Endothelial cell of umbilical vein (primary cell): ENCODE data around the gene DOCK6. TPM values are rescaled to one million over a fixed set of nuclear protein-coding genes. Genes with fewer than 3 reads are reported as not detected.

Experiments
- BruUV-seq: library from RNA; stranded (reverse); fragments of 400-500 nt; replicated peaks from 2 replicates; lab custom pipeline; 2021; lab: Mats Ljungman, UMichigan
- CTCF ChIA-PET: fragments of 300-600, 350-600 bp; sonication (Branson Sonifier 250); formaldehyde crosslinking; loops from one replicate; lab custom pipeline; 2021; ENCODE audit warnings: antibody characterized with exemption, inconsistent platforms; lab: Charles Lee
- POLR2A ChIA-PET: fragments of 300-600, 350-600 bp; sonication (Branson Sonifier 250); formaldehyde crosslinking; loops from one replicate; lab custom pipeline; 2021; ENCODE audit warnings: antibody characterized with exemption, inconsistent platforms; lab: Charles Lee
- DNase-seq: peaks from one replicate; pipeline ENCODE4 v3.0.0-alpha.2; 2011; ENCODE audit warnings: low read depth, low spot score
- FAIRE-seq: peaks from 2 replicates; lab custom pipeline; 2011; peaks lifted over from hg19 to GRCh38; lab: Jason Lieb, UNC
- H2AFZ ChIP-seq: 2 replicates; pipeline ENCODE4 v1.6.0; 2012; ENCODE audit warnings: low read depth, low read length, control low read depth, inconsistent platforms
- H3K27ac ChIP-seq: 2 replicates; pipeline ENCODE4 v1.5.1; 2011; ENCODE audit warnings: low read depth, mild to moderate bottlenecking, control low read depth, low read length, moderate library complexity; ENCODE audit not compliant: insufficient read depth
- H3K27me3 ChIP-seq, 2 experiments: 2 replicates each; pipeline versions ENCODE4 v1.6.0 to v1.6.1; 2011; ENCODE audit warnings: low read length in 2 of 2, mixed read lengths in 1 of 2; ENCODE audit not compliant: control insufficient read depth in 2 of 2, insufficient read depth in 2 of 2
- H3K36me3 ChIP-seq, 2 experiments: 2 replicates in 1 of 2; 3 replicates in 1 of 2; pipeline ENCODE4 v1.5.1; 2011; ENCODE audit warnings: low read length in 2 of 2, mild to moderate bottlenecking in 1 of 2, moderate library complexity in 1 of 2; ENCODE audit not compliant: control insufficient read depth in 2 of 2, insufficient read depth in 2 of 2; ENCODE audit errors: extremely low read depth in 1 of 2
- H3K4me1 ChIP-seq: 3 replicates; pipeline ENCODE4 v1.5.1; 2011; ENCODE audit warnings: mild to moderate bottlenecking, low read length; ENCODE audit not compliant: control insufficient read depth, insufficient read depth; ENCODE audit errors: extremely low read depth
- H3K4me2 ChIP-seq: 2 replicates; pipeline ENCODE4 v1.6.1; 2011; ENCODE audit warnings: low read length, control low read depth, mixed read lengths; ENCODE audit not compliant: insufficient read depth
- H3K4me3 ChIP-seq, 3 experiments: fragments of 200-600 bp in 1 of 3; sonication (generic), shearing (Covaris generic) in 1 of 3; replicated peaks in 1 of 3; 2 replicates each; pipeline ENCODE4 v1.5.1; 2011 to 2016; ENCODE audit warnings: control low read depth in 3 of 3, low read length in 3 of 3, mild to moderate bottlenecking in 2 of 3, inconsistent platforms in 1 of 3, low read depth in 1 of 3, moderate library complexity in 1 of 3; ENCODE audit not compliant: insufficient read depth in 1 of 3
- H3K79me2 ChIP-seq: 2 replicates; pipeline ENCODE4 v1.6.0; 2012; ENCODE audit warnings: low read length, inconsistent platforms; ENCODE audit not compliant: control insufficient read depth, insufficient read depth
- H3K9ac ChIP-seq: replicated peaks from 2 replicates; pipeline ENCODE3; 2011; ENCODE audit warnings: low read length, control low read depth; ENCODE audit not compliant: insufficient read depth; ENCODE audit errors: extremely low read depth
- H3K9me1 ChIP-seq: replicated peaks from 3 replicates; pipeline ENCODE4 v1.6.0; 2011; ENCODE audit warnings: mild to moderate bottlenecking, low read length; ENCODE audit not compliant: control insufficient read depth, insufficient read depth; ENCODE audit errors: extremely low read depth
- H3K9me3 ChIP-seq: replicated peaks from 2 replicates; pipeline ENCODE4 v1.5.1; 2012; ENCODE audit warnings: low read length, inconsistent platforms; ENCODE audit not compliant: control insufficient read depth, insufficient read depth
- H4K20me1 ChIP-seq: replicated peaks from 2 replicates; pipeline ENCODE3; 2011; ENCODE audit warnings: mild to moderate bottlenecking, low read length; ENCODE audit not compliant: control insufficient read depth, insufficient read depth; ENCODE audit errors: extremely low read depth
- EZH2 ChIP-seq: IDR thresholded peaks from 2 replicates; pipeline ENCODE4 v1.6.1; 2012; ENCODE audit warnings: borderline replicate concordance, low read depth, mild to moderate bottlenecking, moderate library complexity, low read length, inconsistent platforms; ENCODE audit not compliant: severe bottlenecking
- FOS ChIP-seq: IDR thresholded peaks from 2 replicates; pipeline ENCODE4 v1.6.1; 2011; ENCODE audit warnings: mild to moderate bottlenecking, low read length, moderate library complexity, borderline replicate concordance; ENCODE audit not compliant: insufficient read depth
- GATA2 ChIP-seq: IDR thresholded peaks from 2 replicates; pipeline ENCODE4 v1.7.0; 2011; ENCODE audit warnings: low read depth, mild to moderate bottlenecking, moderate library complexity, mixed read lengths, low read length; ENCODE audit not compliant: insufficient read length, insufficient read depth
- JUN ChIP-seq: IDR thresholded peaks from 2 replicates; pipeline ENCODE4 v1.6.1; 2011; ENCODE audit warnings: borderline replicate concordance, low read depth; ENCODE audit not compliant: insufficient read length, insufficient read depth
- MYC ChIP-seq: IDR thresholded peaks from one replicate; pipeline ENCODE4 v1.6.1; 2011; ENCODE audit warnings: mild to moderate bottlenecking, low read depth, low read length
- POLR2A ChIP-seq: IDR thresholded peaks from 2 replicates; pipeline ENCODE4 v1.6.1; 2012; ENCODE audit warnings: low read depth, mild to moderate bottlenecking, control low read depth, low read length
- POLR2AphosphoS5 ChIP-seq: IDR thresholded peaks from 2 replicates; pipeline ENCODE4 v1.6.1; 2012; ENCODE audit warnings: low read depth, mild to moderate bottlenecking, control low read depth, low read length, moderate library complexity; ENCODE audit not compliant: insufficient read depth
- dilution Hi-C: fragments of 300-500 bp; cut with MboI; formaldehyde crosslinking; loops from one replicate; pipeline ENCODE4 v1.15.0; 2019; ENCODE audit warnings: low sequenced_read_pairs; ENCODE audit not compliant: extremely low pct_ligation_motif_present
- intact Hi-C: fragments of 100-400 bp; cut with micrococcal nuclease; formaldehyde crosslinking; loops from one replicate; pipeline ENCODE4 v1.10.0; 2022
- polyA plus RNA-seq, 4 experiments: library from polyadenylated mRNA; depleted of rRNA in 3 of 4; stranded (reverse) in 3 of 4; unstranded in 1 of 4; fragments of >200 nt; gene quantifications; 2 replicates each; pipeline versions ENCODE4 v1.2.1 to v1.2.3, GENCODE V29; 2011 to 2012; ENCODE audit warnings: missing spikeins in 1 of 4
- total RNA-seq: library from RNA; stranded (reverse); gene quantifications from 2 replicates; pipeline ENCODE4 v1.2.3, GENCODE V29; 2021
- TF ChIP-seq, protein P1 (sequence below), 2 donors: IDR thresholded peaks; 1 replicate in 1 of 2; 2 replicates in 1 of 2; pipeline ENCODE4 v1.5.1; 2011; ENCODE audit warnings: low read length in 2 of 2, mild to moderate bottlenecking in 2 of 2, moderate library complexity in 2 of 2, control low read depth in 1 of 2, inconsistent platforms in 1 of 2, low read depth in 1 of 2; ENCODE audit not compliant: insufficient read depth in 1 of 2; ENCODE audit errors: extremely low read depth in 1 of 2
- TF ChIP-seq, protein P2 (sequence below): IDR thresholded peaks from 2 replicates; pipeline ENCODE4 v1.6.1; 2011; ENCODE audit not compliant: insufficient read depth, insufficient read length

The DOCK6 gene
- total and polyA plus RNA-seq, 2 donors (not counting 3 experiments of a cell fraction or from before 2014, with no cell fraction given): 126 to 334 TPM

DNA sequence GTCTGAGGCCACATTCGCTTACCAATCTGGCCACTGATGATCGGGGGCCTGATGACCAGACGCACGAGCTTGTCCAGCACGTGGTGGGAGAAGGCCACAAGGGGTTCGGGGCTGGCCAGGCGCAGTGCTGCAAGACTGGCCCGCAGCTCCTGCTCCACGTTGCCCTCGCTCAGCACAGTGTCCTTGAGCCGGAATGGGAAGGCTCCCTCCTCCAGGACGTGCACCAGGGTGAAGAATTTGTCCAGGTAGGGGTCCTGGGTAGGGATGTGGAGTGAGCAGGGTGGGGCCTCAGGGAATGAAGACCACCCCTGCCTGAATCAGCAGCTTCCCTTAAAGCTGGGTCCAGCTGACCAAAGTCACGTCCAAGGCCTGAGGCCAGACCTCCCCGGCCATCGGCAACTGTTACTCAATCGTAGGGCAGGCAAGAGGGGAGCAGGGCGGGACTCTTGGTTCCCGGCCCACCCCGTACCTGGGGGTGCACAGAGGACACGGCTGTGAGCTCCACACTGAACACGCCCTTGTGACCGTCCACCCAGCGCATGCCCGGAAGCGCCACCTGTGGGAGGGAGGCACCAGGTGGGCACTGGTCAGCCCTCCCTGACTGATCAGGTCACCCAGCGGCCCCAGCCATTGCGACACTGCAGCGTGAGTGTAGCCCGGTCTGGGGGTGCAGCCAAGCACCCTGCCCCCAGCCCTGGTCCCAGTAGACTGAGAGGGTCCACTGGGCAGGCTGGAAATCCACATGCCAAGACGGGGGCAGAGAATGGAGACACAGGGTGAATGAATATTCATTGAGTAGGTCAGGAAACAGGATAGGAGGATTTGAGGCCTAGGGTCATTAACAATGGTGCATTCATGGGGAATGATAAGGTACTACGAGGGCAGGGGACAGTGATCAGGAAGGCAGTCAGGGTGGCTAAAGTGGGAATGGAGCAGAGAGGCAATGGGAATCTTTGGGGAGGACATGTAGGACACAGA is 25.7 kb downstream of the DOCK6 start:
- Histone ChIP-seq H3K79me2 (no peaks in the 10 kb centered on the region), H3K4me2 (no peak overlapping the region), H3K4me1 (no peaks in the 10 kb centered on the region), H4K20me1 (no peaks in the 10 kb centered on the region), H3K9me3 (no peaks in the 10 kb centered on the region), H3K4me3 (no peak overlapping the region), H3K27me3 (no peaks in the 10 kb centered on the region), H3K36me3 (peaks cover 27 to 59% of the 10 kb centered on the region in 2 experiments), H3K9me1 (no peaks in the 10 kb centered on the region), H2AFZ (no peak overlapping the region), H3K27ac (no peak overlapping the region), H3K9ac (no peak overlapping the region)
- FAIRE-seq (no peak), DNase-seq (no peak)
- intact Hi-C loops: no loop called here
- ChIA-PET POLR2A (no interaction called here), CTCF (no interaction called here)
- TF ChIP-seq, protein P1, sequence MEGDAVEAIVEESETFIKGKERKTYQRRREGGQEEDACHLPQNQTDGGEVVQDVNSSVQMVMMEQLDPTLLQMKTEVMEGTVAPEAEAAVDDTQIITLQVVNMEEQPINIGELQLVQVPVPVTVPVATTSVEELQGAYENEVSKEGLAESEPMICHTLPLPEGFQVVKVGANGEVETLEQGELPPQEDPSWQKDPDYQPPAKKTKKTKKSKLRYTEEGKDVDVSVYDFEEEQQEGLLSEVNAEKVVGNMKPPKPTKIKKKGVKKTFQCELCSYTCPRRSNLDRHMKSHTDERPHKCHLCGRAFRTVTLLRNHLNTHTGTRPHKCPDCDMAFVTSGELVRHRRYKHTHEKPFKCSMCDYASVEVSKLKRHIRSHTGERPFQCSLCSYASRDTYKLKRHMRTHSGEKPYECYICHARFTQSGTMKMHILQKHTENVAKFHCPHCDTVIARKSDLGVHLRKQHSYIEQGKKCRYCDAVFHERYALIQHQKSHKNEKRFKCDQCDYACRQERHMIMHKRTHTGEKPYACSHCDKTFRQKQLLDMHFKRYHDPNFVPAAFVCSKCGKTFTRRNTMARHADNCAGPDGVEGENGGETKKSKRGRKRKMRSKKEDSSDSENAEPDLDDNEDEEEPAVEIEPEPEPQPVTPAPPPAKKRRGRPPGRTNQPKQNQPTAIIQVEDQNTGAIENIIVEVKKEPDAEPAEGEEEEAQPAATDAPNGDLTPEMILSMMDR (IDR thresholded peaks at IDR 0.05; ENCODE audit: extremely low read depth in 1 of 2, insufficient read depth in 1 of 2, low read depth in 1 of 2, low read length in 2 of 2): no peak
- TF ChIP-seq FOS: no peak
- no peak for TF ChIP-seq POLR2AphosphoS5
- TF ChIP-seq MYC: no peak
- TF ChIP-seq POLR2A: no peak
- no peak for TF ChIP-seq EZH2
- no peak for TF ChIP-seq GATA2
- no peak for TF ChIP-seq JUN
- TF ChIP-seq, protein P2, sequence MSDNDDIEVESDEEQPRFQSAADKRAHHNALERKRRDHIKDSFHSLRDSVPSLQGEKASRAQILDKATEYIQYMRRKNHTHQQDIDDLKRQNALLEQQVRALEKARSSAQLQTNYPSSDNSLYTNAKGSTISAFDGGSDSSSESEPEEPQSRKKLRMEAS: no peak
- dilution Hi-C loops: no loop called here
- no TSS peak for BruUV-seq
